Breast epithelium (tissue), 3 donors: Measurements from ENCODE around the gene MAPKAP1.

Experiments used
- CTCF ChIP-seq, 3 donors: fragments of 450-650 bp; IDR thresholded peaks; one replicate each; pipeline ENCODE4 v1.5.1; 2016 to 2017; ENCODE audit warnings: antibody characterized with exemption in 3 of 3, mild to moderate bottlenecking in 3 of 3, moderate library complexity in 3 of 3
- POLR2A ChIP-seq: fragments of 450-650 bp; IDR thresholded peaks from one replicate; pipeline ENCODE4 v1.6.1; 2016; ENCODE audit warnings: antibody characterized with exemption, mild to moderate bottlenecking, moderate library complexity
- POLR2AphosphoS5 ChIP-seq, 3 donors: sonication (generic); formaldehyde crosslinking; IDR thresholded peaks; one replicate each; pipeline ENCODE4 v1.6.1; 2017; ENCODE audit warnings: antibody characterized with exemption in 3 of 3

- TF ChIP-seq CTCF (IDR thresholded peaks at IDR 0.05) = no peak
- TF ChIP-seq POLR2AphosphoS5 (IDR thresholded peaks at IDR 0.05) = no peak
- TF ChIP-seq POLR2A = no peak
Measured at GRCh38 chr9:125493384-125493783, 213.6 kb downstream of the MAPKAP1 start.
